Natural killer cell (primary cell): ENCODE data around the gene MAD1L1. TPM values are rescaled to one million over a fixed set of nuclear protein-coding genes. Genes with fewer than 3 reads are reported as not detected.

Experiments
- ATAC-seq, 3 donors: fragments of 150-1000 bp in 2 of 3; fragments of 200-7000 bp in 1 of 3; cut with Tn5 transposase; 1 replicate in 1 of 3; 2 replicates in 2 of 3; pipeline ENCODE4 v1.10.0; 2021; ENCODE audit warnings: mild to moderate bottlenecking in 2 of 3, moderate library complexity in 2 of 3
- DNase-seq, 2 donors: peaks; one replicate each; pipeline versions ENCODE4 v3.0.0 to v3.0.0-alpha.2; 2013 to 2021; ENCODE audit warnings: mixed read lengths in 1 of 2
- H3K27ac ChIP-seq: one replicate; pipeline ENCODE4 v1.5.1; 2013; ENCODE audit warnings: mild to moderate bottlenecking, low read length
- H3K27me3 ChIP-seq: one replicate; pipeline ENCODE4 v1.6.1; 2013; ENCODE audit warnings: low read length; ENCODE audit not compliant: control insufficient read depth, insufficient read depth
- H3K36me3 ChIP-seq: one replicate; pipeline ENCODE4 v1.6.1; 2013; ENCODE audit warnings: low read length; ENCODE audit not compliant: control insufficient read depth, insufficient read depth
- H3K4me1 ChIP-seq: one replicate; pipeline ENCODE4 v1.6.1; 2013; ENCODE audit warnings: low read length; ENCODE audit not compliant: control insufficient read depth, insufficient read depth
- H3K4me3 ChIP-seq: one replicate; pipeline ENCODE4 v1.5.1; 2013; ENCODE audit warnings: low read length
- H3K9me3 ChIP-seq: one replicate; pipeline ENCODE4 v1.6.1; 2013; ENCODE audit warnings: low read length; ENCODE audit not compliant: control insufficient read depth, insufficient read depth
- H3K27ac Mint-ChIP-seq, 2 donors: one replicate each; pipeline ENCODE4 v1.8.0; 2022; ENCODE audit warnings: mild to moderate bottlenecking in 2 of 2, mixed read lengths in 2 of 2, moderate library complexity in 1 of 2
- H3K27me3 Mint-ChIP-seq, 2 donors: one replicate each; pipeline ENCODE4 v1.8.0; 2022; ENCODE audit warnings: low read depth in 2 of 2, mixed read lengths in 2 of 2
- H3K36me3 Mint-ChIP-seq: one replicate; pipeline ENCODE4 v1.8.0; 2022; ENCODE audit warnings: mixed read lengths
- H3K4me1 Mint-ChIP-seq, 2 donors: one replicate each; pipeline ENCODE4 v1.8.0; 2022; ENCODE audit warnings: mixed read lengths in 2 of 2
- H3K4me3 Mint-ChIP-seq: one replicate; pipeline ENCODE4 v1.8.0; 2022; ENCODE audit warnings: mild to moderate bottlenecking, moderate library complexity, mixed read lengths
- H3K9me3 Mint-ChIP-seq, 2 donors: one replicate each; pipeline ENCODE4 v1.8.0; 2022; ENCODE audit warnings: mixed read lengths in 2 of 2
- CTCF ChIP-seq: fragments of 200-600 bp; IDR thresholded peaks from one replicate; pipeline ENCODE4 v1.8.0; 2022; ENCODE audit warnings: antibody characterized with exemption
- WGBS: methylation state at CpG from one replicate; pipeline ENCODE4 v1.1.7; 2013; ENCODE audit warnings: missing lambda C conversion rate; ENCODE audit not compliant: insufficient coverage; 5-methylcytosine and 5-hydroxymethylcytosine counted together
- intact Hi-C: fragments of 100-400 bp; cut with micrococcal nuclease; formaldehyde crosslinking; loops from one replicate; pipeline ENCODE4 v1.14.2; 2022
- total RNA-seq, 4 donors: library from RNA; stranded (reverse); fragments of 120-200 nt in 1 of 4; gene quantifications; one replicate each; pipeline versions ENCODE4 v1.2.3 to v1.2.4, GENCODE V29; 2013 to 2022

MAD1L1 gene
- total RNA-seq, 3 donors from 2014 or later (not counting 1 experiment from before 2014, with no cell fraction given) = 53.6 to 81.2 (median 77.4) TPM

GRCh38 chr7:1888425-1888824 lies 344.3 kb downstream of the MAD1L1 start:
- H3K9me3 ChIP-seq = no peaks in the 10 kb centered on the region
- Mint-ChIP-seq H3K36me3 (no peaks in the 10 kb centered on the region), H3K4me1 (peaks cover 21 to 29% of the 10 kb centered on the region in 2 donors), H3K27ac (no peak overlapping the region), H3K9me3 (no peaks in the 10 kb centered on the region), H3K27me3 (no peaks in the 10 kb centered on the region), H3K4me3 (no peak overlapping the region)
- H3K27me3 ChIP-seq = no peaks in the 10 kb centered on the region
- ATAC-seq (no peak), DNase-seq (no peak)
- no peak for TF ChIP-seq CTCF
- intact Hi-C loops = no loop called here
- no peak overlapping the region for H3K27ac ChIP-seq
- peaks cover 14% of the 10 kb centered on the region for H3K36me3 ChIP-seq
- 96% methylated on average over 12 of the region's 12 CpGs for WGBS
- H3K4me3 ChIP-seq = no peak overlapping the region
- peaks cover 19% of the 10 kb centered on the region for H3K4me1 ChIP-seq

- DNase-seq (no peak), ATAC-seq (no peak)
- H3K27me3 ChIP-seq = no peaks in the 10 kb centered on the region
- intact Hi-C loops = no loop called here
- TF ChIP-seq CTCF = no peak
- no peaks in the 10 kb centered on the region for H3K9me3 ChIP-seq
- over 99% methylated on average over 9 of the region's 10 CpGs for WGBS
- H3K27ac Mint-ChIP-seq = no peak overlapping the region
- H3K27ac ChIP-seq = no peak overlapping the region
- H3K4me3 Mint-ChIP-seq = no peak overlapping the region
- H3K27me3 Mint-ChIP-seq = no peaks in the 10 kb centered on the region
- no peaks in the 10 kb centered on the region for H3K36me3 Mint-ChIP-seq
- peaks cover 14% of the 10 kb centered on the region for H3K36me3 ChIP-seq
- no peak overlapping the region for H3K4me3 ChIP-seq
- peaks cover 28% of the 10 kb centered on the region for H3K4me1 ChIP-seq
- peaks cover 28 to 36% of the 10 kb centered on the region in 2 donors for H3K4me1 Mint-ChIP-seq
- H3K9me3 Mint-ChIP-seq = no peaks in the 10 kb centered on the region
Observed at GRCh38 chr7:1887251-1887650, 345.5 kb downstream of the MAD1L1 start.

GRCh38 chr7:1886361-1887064 lies 346.2 kb downstream of the MAD1L1 start:
- 87% methylated on average over 19 of the region's 19 CpGs for WGBS
- Mint-ChIP-seq H3K36me3 (no peaks in the 10 kb centered on the region), H3K4me1 (peaks cover 30 to 38% of the 10 kb centered on the region in 2 donors), H3K9me3 (no peaks in the 10 kb centered on the region), H3K27ac (peak overlapping the region in 1 of 2 donors; percentile 16), H3K27me3 (no peaks in the 10 kb centered on the region), H3K4me3 (no peak overlapping the region)
- no peaks in the 10 kb centered on the region for H3K27me3 ChIP-seq
- no peak overlapping the region for H3K27ac ChIP-seq
- no peak for DNase-seq
- intact Hi-C loops = no loop called here
- no peak overlapping the region for H3K4me3 ChIP-seq
- ATAC-seq = no peak
- H3K4me1 ChIP-seq = peaks cover 28% of the 10 kb centered on the region
- TF ChIP-seq CTCF = no peak
- H3K36me3 ChIP-seq = peaks cover 14% of the 10 kb centered on the region
- H3K9me3 ChIP-seq = no peaks in the 10 kb centered on the region
